BE2C (cell line): ENCODE results near the gene EIF4G3.

ENCODE experiments used
- DNase-seq: peaks from one replicate; pipeline ENCODE4 v3.0.0-alpha.2; 2020
- H3K27me3 ChIP-seq: fragments of 250-450 bp; sonication (Bioruptor Pico); 2 replicates; pipeline ENCODE4 v1.5.1; 2020; ENCODE audit warnings: mild to moderate bottlenecking
- H3K36me3 ChIP-seq: fragments of 250-450 bp; sonication (Bioruptor Pico); 2 replicates; pipeline ENCODE4 v1.5.1; 2020; ENCODE audit warnings: mild to moderate bottlenecking
- H3K4me1 ChIP-seq: fragments of 250-450 bp; sonication (Bioruptor Pico); 2 replicates; pipeline ENCODE4 v1.5.1; 2020
- H3K4me3 ChIP-seq: 2 replicates; pipeline ENCODE4 v1.5.1; 2011; ENCODE audit warnings: low read depth, low read length
- H3K9me3 ChIP-seq: fragments of 250-450 bp; sonication (Bioruptor Pico); 2 replicates; pipeline ENCODE4 v1.5.1; 2020
- CTCF ChIP-seq: IDR thresholded peaks from 2 replicates; pipeline ENCODE4 v1.5.1; 2012; ENCODE audit warnings: mild to moderate bottlenecking, low read depth, low read length

Gene EIF4G3

GRCh38 chr1:21089731-21090130, 87.0 kb downstream of the EIF4G3 start:
- TF ChIP-seq CTCF, result no peak
- Histone ChIP-seq H3K4me1 (no peaks in the 10 kb centered on the region), H3K9me3 (no peaks in the 10 kb centered on the region), H3K27me3 (no peaks in the 10 kb centered on the region), H3K4me3 (no peak overlapping the region), H3K36me3 (no peaks in the 10 kb centered on the region)
- DNase-seq, result no peak

GRCh38 chr1:21089299-21089698, 87.4 kb downstream of the EIF4G3 start:
- no peak for DNase-seq
- Histone ChIP-seq H3K9me3 (no peaks in the 10 kb centered on the region), H3K4me3 (no peak overlapping the region), H3K27me3 (no peaks in the 10 kb centered on the region), H3K36me3 (no peaks in the 10 kb centered on the region), H3K4me1 (no peaks in the 10 kb centered on the region)
- no peak for TF ChIP-seq CTCF

DNA sequence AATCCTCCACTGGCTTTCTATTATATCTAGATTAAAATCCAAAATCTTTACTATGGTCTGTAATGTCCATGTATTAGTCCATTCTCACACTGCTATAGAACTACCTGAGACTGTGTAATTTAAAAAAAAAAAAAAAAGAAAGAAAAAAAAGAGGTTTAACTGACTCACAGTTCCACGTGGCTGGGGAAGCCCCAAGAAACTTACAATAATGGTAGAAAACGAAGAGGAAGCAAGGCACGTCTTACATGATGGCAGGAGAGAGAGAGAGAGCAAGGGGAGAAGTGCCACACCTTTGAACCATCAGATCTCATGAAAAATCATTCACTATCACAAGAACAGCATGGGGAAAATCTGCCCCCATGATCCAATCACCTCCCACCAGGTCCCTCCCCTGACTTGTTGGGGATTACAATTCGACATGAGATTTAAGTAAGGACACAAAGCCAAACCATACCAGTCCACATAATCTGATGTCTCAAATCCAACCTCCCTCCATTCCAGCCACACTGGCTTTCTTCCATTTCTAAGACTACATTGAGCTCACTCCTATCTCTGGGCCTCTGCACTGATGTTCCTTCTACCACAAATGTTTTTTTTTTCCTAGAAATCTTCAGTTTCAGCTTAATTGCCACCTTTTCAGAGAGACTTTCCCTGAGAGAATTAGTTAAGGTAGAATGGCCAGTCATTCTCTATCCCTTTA, 92.4 kb downstream of the EIF4G3 start:
- DNase-seq, result no peak
- Histone ChIP-seq H3K4me3 (no peak overlapping the region), H3K9me3 (no peaks in the 10 kb centered on the region), H3K4me1 (no peaks in the 10 kb centered on the region), H3K36me3 (no peaks in the 10 kb centered on the region), H3K27me3 (no peaks in the 10 kb centered on the region)
- no peak for TF ChIP-seq CTCF

DNA sequence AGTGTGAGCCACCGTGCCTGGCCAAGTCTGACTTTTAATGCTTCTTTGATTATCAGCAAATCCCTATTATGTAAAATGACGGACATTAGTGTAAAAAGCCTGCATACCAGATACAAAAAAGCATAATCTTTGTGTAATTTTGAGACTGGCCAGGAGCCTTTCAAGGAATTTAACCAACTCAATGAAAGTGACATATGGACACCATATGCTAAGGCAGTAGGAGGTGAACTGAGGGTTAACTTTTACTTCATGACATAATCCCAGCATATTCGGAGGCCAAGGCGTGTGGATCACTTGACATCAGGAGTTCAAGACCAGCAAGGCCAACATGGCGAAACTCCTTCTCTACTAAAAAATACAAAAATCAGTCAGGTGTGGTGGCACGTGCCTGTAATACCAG, 94.6 kb downstream of the EIF4G3 start:
- no peaks in the 10 kb centered on the region for H3K9me3 ChIP-seq
- no peak overlapping the region for H3K4me3 ChIP-seq
- H3K4me1 ChIP-seq, result no peaks in the 10 kb centered on the region
- H3K36me3 ChIP-seq, result no peaks in the 10 kb centered on the region
- no peaks in the 10 kb centered on the region for H3K27me3 ChIP-seq
- no peak for DNase-seq
- no peak for TF ChIP-seq CTCF

DNA sequence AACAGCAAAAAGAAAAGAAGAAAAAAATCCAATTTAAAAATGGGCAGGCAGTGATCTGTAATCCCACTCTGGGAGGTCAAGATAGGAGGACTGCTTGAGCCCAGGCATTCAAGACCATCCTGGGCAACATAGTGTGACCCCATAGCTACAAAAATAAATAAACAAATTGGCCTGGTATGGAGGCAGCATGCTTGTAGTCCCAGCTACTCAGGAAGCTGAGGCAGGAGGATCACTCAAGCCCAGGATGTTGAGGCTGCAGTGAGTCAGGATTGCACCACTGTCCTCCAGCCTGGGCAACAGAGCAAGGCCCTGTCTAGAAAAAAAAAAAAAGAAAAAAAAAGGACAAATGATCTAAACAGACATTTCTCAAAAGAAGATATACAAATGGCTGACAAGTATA, 99.6 kb downstream of the EIF4G3 start:
- TF ChIP-seq CTCF, result no peak
- DNase-seq, result no peak
- H3K4me3 ChIP-seq, result no peak overlapping the region

GRCh38 chr1:21072721-21073120, 104.0 kb downstream of the EIF4G3 start:
- Histone ChIP-seq H3K4me3 (no peak overlapping the region), H3K4me1 (no peaks in the 10 kb centered on the region), H3K9me3 (no peaks in the 10 kb centered on the region), H3K27me3 (no peaks in the 10 kb centered on the region), H3K36me3 (no peaks in the 10 kb centered on the region)
- DNase-seq, result no peak
- TF ChIP-seq CTCF, result no peak

More for the DNA sequence above, 99.6 kb downstream of the EIF4G3 start:
- Histone ChIP-seq H3K27me3 (no peaks in the 10 kb centered on the region), H3K36me3 (no peaks in the 10 kb centered on the region), H3K4me1 (no peaks in the 10 kb centered on the region), H3K9me3 (no peaks in the 10 kb centered on the region)
